SK-N-SH (cell line): ENCODE results near the gene GMFB.

Experiments used
- EZH2phosphoT487 ChIP-seq: fragments of 200-600 bp; sonication (generic); IDR thresholded peaks from 2 replicates; pipeline ENCODE4 v1.6.1; 2017; ENCODE audit warnings: low read depth, mixed run types, mild to moderate bottlenecking, antibody characterized with exemption, moderate library complexity, borderline replicate concordance
- JUND ChIP-seq: IDR thresholded peaks from 2 replicates; pipeline ENCODE4 v1.4.0; 2012

DNA sequence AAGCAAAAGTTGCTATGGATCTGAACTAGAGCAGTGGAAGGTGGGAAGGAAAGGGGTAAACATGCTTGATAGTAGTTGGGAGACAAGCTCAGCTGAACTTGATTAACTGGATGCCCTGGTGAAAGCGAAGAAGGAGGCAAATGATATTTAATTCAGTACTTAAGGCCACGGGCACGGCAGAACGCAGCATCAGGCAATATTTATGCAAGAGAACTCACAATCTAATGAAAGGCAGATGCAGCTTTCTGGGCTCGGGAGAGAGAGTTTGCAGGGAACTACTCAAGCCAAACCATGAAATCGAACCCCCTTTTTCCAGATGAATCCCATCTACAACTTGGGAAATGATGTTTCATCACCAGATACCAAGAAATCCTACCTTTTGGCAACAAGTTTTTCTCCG, 44.1 kb downstream of the GMFB start:
- no peak for TF ChIP-seq JUND
- TF ChIP-seq EZH2phosphoT487 = no peak
